ENCODE data around the gene NRP1. TPM values are rescaled to one million over a fixed set of nuclear protein-coding genes. Genes with fewer than 3 reads are reported as not detected.

NRP1 gene
- total and polyA plus RNA-seq, 8 donors: 79.8 to 203 (median 164) TPM

DNA sequence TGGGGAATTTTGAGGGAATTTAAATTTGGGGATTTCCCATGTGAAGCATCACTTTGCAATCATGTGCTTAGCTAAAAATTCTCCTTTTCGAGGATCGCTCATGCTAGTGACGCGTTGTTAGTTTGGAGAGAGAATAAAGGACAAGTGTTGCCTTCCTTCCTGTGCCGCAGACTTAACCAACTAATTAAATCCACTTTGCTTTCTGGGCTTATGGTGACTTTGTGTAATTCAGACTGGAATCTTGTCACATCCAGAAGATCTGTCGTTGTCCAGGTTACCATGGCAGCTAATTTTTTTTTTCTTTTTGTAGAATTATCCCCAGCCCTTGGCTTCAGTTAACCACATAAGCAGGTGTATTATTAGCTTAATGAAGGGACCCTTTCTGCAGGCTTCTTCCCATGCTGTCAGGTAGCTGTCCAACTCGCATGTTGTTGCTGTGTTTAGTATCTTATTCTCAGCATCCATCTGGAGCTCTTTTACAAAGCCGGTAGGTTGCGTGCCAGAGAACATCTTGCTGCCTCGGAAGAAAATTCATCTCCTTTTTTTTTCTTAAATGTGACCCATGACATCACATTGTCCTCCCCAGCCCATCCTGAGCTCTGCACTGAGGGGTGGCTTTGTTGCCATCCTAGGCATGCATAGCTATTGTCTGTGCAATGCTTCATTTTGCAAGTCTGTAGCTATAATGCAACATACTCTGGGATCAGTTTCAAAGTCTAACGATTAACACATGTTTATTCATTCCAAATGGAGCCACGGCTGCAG lies 47.2 kb upstream of the NRP1 start:
- intact Hi-C loops (cut with DNase I): no loop called here
- H3K9me3 ChIP-seq: no peaks in the 10 kb centered on the region
- DNase-seq: peak in 1 of 4 donors; percentile 54
- H3K27ac ChIP-seq: no peak overlapping the region
- no peak overlapping the region for H3K4me3 ChIP-seq
- no peaks in the 10 kb centered on the region for H3K36me3 ChIP-seq
- ATAC-seq: peak; percentile 25
- no peaks in the 10 kb centered on the region for H3K27me3 ChIP-seq
- no peaks in the 10 kb centered on the region for H3K4me1 ChIP-seq
- TF ChIP-seq CTCF (IDR thresholded peaks at IDR 0.05): no peak

DNA sequence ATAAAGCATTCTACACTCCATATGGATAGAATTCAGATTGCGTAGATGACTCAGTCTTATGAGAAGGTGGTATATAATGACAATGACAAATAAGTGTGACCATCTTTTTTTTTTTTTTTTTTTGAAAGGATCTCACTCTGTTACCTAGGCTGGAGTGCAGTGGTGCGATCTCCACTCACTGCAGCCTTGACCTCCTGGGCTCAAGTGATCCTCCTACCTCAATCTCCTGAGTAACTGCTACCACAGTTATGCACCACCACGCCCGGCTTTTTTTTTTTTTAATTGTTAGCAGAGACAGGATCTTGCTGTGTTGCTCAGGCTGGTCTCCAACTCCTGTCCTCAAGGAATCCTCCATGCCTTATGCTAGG lies 43.2 kb upstream of the NRP1 start:
- no peak for TF ChIP-seq CTCF (IDR thresholded peaks at IDR 0.05)
- intact Hi-C loops (cut with DNase I): no loop called here
- DNase-seq: no peak
- no peak for ATAC-seq
- H3K9me3 ChIP-seq: no peaks in the 10 kb centered on the region
- H3K27ac ChIP-seq: no peak overlapping the region
- H3K36me3 ChIP-seq: no peaks in the 10 kb centered on the region
- H3K27me3 ChIP-seq: no peaks in the 10 kb centered on the region
- no peaks in the 10 kb centered on the region for H3K4me1 ChIP-seq
- no peak overlapping the region for H3K4me3 ChIP-seq

- ATAC-seq (no peak), DNase-seq (no peak)
- no peaks in the 10 kb centered on the region for H3K4me1 ChIP-seq
- no peaks in the 10 kb centered on the region for H3K27me3 ChIP-seq
- H3K27ac ChIP-seq: no peak overlapping the region
- no peaks in the 10 kb centered on the region for H3K36me3 ChIP-seq
- no peaks in the 10 kb centered on the region for H3K9me3 ChIP-seq
- intact Hi-C loops (cut with DNase I): no loop called here
- TF ChIP-seq CTCF (IDR thresholded peaks at IDR 0.05): no peak
- no peak overlapping the region for H3K4me3 ChIP-seq
These were observed 42.6 kb upstream of the NRP1 start for GRCh38 chr10:33376976-33377657.

DNA sequence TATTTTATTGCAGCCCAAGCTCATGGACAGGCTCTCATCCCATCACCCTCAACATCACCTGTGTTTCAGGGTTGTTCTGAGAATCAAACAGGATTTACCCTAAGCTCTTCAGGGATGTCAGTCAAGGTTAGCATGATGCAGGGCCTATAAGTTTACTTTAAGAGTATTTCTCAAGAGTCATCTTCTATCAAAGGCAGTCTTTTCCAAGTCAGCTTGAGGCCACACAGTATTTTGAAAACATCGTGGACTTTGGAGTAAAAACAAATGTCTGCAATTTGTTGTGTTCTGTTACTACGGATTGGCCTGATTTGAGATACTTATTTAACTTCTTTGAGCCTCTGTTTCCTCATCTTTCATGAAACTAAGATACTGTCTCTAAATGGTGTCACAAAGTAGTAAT lies 42.0 kb upstream of the NRP1 start:
- no peak for TF ChIP-seq CTCF (IDR thresholded peaks at IDR 0.05)
- Histone ChIP-seq H3K27me3 (no peaks in the 10 kb centered on the region), H3K4me1 (no peaks in the 10 kb centered on the region), H3K4me3 (no peak overlapping the region), H3K27ac (no peak overlapping the region), H3K36me3 (no peaks in the 10 kb centered on the region), H3K9me3 (no peaks in the 10 kb centered on the region)
- intact Hi-C loops (cut with DNase I): no loop called here
- no peak for ATAC-seq
- DNase-seq: no peak

DNA sequence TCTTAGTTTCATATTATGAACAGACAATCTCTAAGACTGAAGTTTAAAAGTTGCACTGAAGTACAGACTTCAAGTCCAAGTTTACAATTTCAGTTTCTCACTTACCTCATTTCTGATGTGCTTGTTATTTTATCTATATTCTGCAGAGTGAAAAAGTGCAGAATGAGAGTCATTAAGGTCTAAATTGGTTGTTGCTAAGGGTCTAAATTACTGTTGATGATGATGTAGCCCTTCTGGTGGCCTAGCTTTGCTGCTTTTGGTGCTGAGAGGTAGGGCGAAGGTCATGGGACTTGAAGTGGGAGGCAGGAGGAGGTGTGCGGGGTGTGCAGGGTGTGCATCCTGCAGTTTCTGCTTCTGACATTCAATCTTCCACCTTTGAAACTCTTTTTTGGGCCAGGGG lies 38.8 kb upstream of the NRP1 start:
- ATAC-seq (no peak), DNase-seq (no peak)
- Histone ChIP-seq H3K27me3 (no peaks in the 10 kb centered on the region), H3K27ac (no peak overlapping the region), H3K4me3 (no peak overlapping the region), H3K4me1 (no peaks in the 10 kb centered on the region), H3K36me3 (no peaks in the 10 kb centered on the region), H3K9me3 (no peaks in the 10 kb centered on the region)
- intact Hi-C loops (cut with DNase I): no loop called here
- no peak for TF ChIP-seq CTCF (IDR thresholded peaks at IDR 0.05)
